NCI-H1930 (cell line): ENCODE results near the gene LUC7L.
"Not testable (repeated sequence)": the region's sequence is repeated elsewhere in the genome, so short reads cannot be mapped to it uniquely, and the experiment has no call there.

Experiments
- DNase-seq, 2 experiments: peaks; one replicate each; lab custom pipeline; 2025; lab: John Stamatoyannopoulos, UW

LUC7L gene

DNA sequence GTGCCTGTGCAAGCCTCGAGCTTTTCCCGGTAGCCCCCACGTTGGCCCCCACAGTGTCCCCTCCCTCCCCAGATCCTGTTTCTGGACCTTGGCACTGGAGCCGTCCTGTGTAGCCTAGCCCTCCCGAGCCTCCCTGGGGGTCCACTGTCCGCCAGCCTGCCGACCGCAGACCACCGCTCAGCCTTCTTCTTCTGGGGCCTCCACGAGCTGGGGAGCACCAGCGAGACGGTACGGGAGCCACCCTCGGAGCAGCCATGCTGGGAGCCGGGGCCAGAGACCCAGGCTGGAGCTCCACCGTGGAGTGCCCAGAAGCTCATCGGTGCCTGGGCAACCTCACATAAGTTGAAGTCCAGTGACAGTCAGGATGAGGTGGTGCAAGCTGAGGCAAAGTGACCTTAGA, 34.7 kb upstream of the LUC7L start:
- DNase-seq = no peak

DNA sequence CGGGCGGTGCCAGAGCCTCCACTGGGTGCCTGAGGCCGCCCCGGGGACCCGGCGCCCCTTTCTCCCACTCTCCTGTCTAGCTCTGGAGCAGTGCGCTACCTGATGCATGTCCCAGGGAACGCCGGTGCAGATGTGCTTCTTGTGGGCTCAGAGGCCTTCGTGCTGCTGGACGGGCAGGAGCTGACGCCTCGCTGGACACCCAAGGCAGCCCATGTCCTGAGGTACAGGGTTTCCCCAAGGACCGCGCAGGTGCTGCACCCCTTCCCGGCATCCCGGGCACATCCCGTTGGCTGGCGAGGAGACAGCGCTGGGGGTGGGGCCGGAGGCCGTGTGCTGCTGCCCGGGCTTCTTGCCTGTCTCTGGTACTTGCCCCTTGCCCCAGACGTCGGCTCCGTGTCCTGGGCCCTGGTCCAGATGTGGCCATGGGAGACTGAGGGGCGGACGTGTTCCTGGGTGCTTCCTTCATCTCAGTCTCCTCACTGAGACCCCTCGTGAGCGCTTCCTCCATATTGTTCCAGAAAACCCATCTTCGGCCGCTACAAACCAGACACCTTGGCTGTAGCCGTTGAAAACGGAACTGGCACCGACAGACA, 34.0 kb upstream of the LUC7L start:
- DNase-seq = no peak

DNA sequence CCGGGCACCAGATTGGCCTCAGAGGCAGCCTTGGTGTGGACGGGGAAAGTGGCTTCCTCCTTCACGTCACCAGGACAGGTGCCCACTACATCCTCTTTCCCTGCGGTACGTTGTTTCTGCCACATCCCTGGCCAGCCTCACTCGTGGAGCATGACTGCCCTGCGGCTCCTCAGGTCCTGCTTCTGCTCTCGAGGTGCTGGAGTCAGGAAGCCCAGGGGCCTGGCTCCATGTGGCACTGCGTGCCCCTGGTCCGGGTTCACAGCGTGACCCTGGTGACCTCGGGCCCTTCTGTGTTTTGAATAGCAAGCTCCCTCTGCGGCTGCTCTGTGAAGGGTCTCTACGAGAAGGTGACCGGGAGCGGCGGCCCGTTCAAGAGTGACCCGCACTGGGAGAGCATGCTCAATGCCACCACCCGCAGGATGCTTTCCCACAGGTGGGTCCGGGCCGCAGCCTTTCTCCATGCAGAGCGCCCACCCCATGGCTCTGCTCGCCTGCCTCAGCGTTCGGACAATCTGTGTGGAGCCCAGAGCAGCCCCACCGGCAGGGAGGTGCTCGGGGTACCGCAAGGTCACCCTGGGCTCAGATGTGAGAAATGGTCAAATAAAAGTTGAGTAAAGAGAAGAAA, 33.0 kb upstream of the LUC7L start:
- DNase-seq = no peak

DNA sequence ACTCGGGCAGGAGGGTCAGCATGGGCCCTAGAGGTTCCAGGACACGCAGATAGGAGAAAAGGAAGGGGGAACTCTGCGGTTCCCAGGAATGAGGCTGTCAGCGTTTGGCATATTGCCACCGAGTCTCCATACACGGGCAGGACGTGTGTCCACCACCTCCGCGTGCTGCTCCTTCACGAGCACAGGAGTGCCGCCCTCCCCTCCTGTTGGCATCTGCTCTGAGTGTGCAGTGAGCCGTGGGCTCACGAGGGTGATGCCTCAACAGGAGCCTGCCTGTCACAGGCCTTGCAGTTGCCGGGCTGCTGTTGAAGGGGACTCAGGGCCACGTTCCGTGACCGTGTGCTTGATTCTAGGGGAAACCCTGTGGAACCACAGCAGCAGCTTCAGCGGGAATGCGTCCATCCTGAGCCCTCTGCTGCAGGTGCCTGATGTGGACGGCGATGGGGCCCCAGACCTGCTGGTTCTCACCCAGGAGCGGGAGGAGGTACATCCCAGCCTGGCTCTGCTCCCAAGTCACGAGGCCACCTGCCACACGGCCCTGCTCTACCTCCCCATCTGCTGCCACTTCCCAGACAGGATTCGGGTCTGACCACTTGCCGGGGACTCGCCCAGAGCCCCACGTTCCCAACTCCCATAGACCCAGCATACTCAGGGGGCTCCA, 31.9 kb upstream of the LUC7L start:
- no peak for DNase-seq

DNA sequence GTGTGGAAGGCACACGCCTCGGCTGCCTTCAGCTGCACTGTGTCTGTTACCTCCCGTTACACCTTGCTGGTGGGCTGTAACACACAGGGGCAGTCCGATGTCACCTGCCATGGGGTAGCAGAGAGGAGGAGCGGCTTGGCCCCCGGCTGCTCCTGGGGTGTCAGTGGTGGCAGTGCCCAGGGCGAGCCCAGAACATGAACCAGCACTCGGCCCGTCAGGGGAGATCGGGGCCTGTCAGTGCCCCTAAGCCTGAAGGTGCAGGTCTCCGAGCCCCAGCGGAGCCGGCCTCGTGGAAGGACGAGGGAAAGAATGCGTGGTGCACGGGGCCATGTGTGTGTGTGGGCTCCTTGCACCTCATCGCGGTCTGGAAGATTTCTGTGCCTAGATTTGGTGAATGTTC, 31.1 kb upstream of the LUC7L start:
- no peak for DNase-seq

DNA sequence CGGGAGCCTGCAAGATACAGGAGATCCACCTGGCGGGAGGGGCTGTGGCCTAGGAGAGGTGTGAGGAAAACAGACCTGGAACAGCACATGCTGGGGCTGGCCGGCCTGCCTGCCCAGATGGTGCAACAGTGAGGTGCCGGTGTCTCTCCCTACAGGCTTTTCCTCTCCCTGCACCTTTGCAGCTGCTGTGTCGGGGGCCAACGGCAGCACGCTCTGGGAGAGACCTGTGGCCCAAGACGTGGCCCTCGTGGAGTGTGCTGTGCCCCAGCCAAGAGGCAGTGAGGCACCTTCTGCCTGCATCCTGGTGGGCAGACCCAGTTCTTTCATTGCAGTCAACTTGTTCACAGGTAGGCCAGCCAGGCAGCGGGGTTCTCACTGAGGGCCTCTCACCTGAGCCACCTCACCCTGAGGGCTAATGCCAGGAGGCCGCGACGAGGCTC, 30.6 kb upstream of the LUC7L start:
- no peak for DNase-seq

DNA sequence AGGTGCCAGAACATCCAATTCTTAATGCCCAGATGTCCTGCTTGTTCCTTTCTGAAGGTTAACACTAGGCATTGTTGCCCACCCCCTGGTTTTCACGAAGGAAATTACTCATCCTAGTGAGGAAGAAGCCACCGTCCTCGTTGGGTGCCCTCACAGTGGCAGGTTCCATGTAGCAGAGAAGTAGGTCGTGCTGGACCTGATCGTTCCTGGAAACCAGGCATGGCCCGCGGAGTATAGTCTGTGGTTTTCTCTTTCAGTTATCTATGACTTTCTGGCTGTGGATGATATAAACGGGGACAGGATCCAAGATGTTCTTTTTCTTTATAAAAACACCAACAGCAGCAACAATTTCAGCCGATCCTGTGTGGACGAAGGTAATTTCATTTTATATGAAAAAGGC, 30.0 kb upstream of the LUC7L start:
- DNase-seq = no peak

DNA sequence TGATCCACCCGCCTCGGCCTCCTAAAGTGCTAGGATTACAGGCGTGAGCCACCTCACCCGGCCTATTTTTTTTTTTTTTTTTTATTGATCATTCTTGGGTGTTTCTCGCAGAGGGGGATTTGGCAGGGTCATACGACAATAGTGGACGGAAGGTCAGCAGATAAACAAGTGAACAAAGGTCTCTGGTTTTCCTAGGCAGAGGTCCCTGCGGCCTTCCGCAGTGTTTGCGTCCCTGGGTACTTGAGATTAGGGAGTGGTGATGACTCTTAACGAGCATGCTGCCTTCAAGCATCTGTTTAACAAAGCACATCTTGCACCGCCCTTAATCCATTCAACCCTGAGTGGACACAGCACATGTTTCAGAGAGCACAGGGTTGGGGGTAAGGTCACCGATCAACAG, 28.8 kb upstream of the LUC7L start:
- not testable (repeated sequence) for DNase-seq

DNA sequence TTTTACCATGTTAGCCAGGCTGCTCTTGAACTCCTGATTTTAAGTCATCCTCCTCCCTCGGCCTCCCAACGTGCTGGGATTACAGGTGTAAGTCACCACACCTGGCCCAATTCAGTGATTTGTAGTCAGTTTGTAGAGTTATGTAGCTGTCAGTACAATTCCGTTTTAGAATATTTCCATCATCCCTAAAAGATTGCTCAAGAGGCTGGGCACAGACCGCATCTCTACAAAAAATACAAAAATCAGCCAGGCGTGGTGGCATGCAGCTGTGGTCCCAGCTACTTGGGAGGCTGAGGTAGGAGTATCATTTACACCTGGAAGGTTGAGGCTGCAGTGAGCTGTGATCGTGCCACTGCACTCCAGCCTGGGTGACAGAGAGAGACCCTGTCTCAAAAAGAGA, 25.9 kb upstream of the LUC7L start:
- no peak for DNase-seq

DNA sequence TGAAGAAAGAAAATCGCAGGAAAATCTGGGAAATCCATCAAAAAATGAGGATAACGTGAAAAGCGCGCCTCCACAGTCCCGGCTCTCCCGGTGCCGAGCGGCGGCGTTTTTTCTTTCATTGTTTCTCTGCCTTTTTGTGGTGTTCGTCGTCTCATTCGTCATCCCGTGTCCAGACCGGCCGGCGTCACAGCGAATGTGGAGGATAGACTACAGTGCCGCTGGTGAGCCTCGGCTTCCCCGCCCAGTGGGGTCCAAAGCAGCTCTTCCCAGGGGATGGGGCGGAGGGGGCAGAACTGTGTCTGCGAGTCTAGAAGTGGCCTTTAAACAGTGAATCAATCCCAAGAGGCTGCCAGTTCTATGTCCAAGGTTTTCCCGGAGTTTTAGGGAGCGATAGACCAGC, 25.2 kb upstream of the LUC7L start:
- no peak for DNase-seq

DNA sequence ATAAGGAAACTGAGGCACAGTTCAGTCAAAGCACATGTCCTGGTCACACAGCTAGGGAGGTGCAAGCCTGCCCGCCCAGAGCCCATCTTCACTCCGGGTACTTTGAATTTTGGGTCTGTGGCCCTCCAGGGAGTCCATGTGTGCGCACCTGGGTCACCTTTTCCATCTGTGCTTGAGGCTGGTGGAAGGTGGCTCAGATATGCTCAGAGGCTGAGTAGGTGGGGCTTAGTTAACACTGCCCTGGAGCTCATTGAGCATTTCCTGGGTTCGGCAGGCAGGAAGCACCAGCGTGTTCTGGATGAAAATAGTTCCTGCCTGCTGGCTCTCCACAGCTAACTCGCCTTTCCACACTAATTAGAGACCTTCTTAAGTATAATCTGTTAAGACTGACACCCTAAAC, 24.6 kb upstream of the LUC7L start:
- DNase-seq = no peak

DNA sequence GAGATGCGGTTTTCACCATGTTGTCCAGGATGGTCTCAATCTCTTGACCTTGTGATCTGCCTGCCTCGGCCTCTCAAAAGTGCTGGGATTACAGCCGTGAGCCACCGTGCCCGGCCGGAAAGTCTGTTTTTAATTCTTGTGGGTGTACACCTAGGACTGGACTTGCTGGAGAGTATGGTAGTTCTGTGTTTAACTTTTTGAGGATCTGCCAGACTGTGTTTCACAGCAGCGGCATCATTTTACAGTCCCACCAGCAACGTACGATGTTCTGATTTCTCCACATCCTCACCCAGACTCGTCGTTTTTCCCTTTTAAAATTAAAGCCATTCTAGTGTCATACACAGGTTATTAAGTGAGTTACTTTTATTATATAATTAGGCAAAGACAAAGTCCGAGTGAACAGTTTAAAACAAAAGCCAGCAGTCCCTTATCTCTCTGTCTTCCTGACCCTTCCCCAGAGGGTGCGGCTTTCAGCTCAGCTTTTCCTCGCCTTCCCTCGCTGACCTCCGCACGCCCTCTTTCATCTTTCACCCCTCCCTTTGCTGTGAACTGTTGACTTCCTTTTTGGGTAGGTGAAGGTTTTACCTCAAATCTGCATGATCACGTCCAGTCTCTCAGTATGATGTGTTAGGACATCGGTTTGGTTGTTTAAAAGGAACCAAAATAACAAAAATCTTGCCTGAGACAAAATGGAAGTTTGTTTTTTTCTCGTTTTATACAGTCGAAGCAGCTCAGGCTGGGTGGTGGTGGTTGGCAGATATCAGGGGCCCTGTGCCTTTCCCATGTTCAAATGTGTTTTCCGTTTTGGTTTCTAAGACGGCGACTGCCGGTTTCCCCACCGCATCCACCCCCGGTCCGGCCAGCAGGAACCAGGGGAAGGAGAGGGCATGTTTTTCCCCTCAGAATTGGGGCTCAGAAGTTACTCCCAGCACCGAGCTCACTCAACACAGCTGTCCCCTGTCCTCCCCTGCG, 23.4 kb upstream of the LUC7L start:
- no peak for DNase-seq

DNA sequence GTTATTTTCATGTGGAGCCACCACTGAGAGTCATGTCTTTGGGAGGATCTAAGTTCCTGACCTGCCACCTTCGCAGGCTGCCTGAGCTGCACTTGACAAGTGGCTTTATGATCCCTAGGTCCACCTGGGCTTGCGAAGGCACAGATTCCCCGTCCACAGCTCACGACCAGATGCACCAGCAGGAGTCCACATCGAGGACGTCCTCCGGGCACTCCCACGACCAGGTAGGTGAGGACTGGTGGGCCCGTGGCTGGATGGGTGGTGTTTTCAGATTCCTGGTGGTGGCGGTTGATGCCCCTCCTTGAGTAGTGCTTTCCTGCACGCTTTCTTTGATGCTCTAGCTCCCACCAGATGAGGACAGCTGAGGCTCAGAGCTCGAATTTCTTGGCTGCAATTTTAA, 20.2 kb upstream of the LUC7L start:
- DNase-seq = no peak

DNA sequence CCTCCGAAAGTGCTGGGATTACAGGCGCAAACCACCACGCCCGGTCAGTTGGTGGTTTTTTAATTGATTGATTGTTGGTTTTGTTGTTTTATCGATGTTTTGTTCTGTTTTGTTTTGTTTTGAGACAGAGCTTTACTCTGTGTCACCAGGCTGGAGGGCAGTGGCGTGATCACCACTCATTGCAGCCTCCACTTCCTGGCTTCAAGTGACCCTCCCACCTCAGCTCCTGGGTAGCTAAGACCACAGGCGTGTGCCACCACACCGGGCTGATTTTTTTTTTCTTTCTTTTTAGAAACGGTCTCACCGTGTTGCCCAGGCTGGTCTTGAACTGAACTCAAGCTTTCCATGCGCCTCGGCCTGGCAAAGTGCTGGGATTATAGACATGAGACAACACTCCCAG, 17.8 kb upstream of the LUC7L start:
- no peak for DNase-seq

DNA sequence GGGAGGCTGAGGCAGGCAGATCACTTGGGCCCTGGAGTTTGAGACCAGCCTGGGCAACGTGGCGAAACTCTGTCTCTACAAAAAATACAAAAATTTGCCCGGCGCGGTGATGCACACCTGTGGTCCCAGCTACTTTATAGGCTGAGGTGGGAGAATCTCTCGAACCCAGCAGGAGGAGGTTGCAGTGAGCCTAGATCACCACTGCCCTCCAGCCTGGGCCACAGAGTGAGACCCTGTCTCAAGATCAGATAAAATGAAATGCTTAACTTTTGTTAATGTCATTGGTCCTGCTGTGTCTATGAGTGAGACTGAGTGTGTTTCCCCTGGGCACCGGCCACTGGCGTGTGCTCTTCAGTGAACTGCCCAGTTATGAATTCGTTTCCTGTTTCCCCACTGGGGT, 15.9 kb upstream of the LUC7L start:
- DNase-seq = no peak

DNA sequence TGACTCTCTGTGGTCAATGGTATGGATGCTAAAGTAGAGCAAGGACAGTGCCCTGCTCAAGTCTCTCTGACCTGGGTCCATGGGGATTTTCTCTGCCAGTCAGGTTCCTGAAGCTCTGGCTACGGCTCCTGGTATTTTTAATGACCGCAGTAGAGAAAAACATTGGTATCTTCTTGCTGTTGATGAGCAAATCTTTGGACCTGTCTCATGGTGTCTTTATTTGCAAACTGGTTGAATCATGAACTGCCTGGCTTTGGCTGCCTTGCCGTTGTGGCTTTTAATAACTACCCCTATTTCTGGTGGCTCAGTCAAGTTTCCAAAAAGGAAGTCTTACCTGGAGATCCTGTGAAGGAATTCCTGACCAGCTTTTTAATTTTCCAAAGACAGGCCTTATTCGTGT, 14.1 kb upstream of the LUC7L start:
- no peak for DNase-seq

DNA sequence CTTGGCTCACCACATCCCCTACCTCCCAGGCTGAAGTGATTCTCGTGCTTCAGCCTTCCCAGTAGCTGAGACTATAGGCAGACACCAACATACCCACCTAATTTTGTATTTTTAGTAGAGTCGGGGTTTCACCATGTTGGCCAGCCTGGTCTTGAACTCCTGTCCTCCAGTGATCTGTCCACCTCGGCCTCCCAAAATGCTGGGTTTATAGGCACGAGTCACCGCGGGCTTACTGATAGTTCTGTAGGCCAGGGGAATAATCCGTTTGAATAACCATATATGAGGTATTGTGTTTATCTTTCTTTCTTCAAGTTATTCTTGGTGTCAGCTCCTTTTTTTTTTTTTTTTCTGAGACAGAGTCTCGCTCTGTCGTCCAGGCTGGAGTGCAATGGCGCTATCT, 13.0 kb upstream of the LUC7L start:
- no peak for DNase-seq

DNA sequence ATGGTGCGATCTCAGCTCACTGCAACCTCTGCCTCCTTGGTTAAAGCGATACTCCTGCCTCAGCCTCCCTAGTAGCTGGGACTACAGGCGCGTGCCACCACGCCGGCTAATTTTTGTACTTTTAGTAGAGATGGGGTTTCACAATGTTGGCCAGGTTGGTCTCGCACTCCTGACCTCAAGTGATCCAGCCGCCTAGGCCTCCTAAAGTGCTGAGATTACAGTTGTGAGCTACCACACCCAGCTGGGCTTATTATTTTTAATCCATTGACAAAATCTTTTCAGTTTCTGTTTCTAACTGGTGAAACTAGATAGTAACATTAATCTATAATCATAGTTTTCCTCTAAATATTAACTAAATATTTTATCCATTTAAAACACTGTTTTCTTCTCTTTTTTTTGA, 11.3 kb upstream of the LUC7L start:
- no peak for DNase-seq

DNA sequence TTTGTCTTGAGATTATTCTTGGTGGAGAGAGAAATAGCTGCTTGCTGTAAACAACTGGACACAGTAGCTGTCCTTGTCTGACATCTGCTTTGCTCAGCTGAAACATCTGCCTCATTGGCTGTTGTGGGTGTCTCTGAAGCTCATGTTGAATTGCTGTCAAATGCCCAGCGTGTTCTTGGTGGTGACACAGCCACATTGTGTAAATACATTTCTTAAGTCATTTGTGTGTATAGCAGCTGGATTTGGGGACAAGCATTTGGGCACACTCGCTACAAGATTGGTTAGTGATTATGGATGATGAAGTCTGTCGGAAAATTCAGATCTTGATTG, 10.7 kb upstream of the LUC7L start:
- no peak for DNase-seq

DNA sequence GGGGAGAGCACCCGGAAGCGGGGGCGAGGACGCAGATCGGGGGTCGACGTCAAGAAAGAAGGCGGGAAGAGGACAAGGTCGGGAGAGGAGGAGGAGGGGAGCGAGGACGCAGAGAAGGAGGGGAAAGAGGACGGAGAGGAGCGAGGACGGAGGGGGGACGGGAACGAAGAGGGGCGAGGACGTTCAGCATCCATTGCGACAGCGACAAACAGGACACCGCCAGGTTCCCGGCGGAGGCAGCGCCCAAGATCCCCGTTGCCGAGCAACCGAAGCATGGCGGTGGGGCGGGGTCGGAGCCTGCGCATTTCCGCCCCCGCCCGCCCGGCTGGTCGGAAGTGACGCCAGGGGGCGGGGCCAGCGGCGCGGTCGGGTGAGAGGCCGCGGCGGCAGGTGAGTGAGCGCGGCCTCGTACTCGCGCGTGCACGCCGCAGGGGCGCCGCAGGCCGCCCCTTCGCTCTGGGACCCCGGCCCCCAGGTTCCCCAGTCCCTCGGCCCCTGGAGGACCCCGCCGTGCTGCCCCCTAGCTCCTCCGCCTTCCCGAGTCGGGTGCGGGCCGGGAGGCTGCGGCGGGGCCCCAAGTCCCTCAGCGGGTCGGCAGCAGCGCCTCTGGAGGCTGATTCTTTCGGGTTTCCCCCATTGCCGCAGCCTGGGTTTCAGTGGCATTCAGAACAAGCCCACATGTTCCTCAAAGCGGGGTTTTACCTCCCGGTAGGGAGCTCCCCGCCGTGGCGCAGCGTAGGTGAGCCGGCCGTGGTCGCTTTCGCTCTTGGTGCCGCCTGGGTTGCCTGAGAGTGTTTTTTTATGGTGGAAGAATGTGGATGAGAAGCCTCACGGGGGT, 5.4 kb upstream of the LUC7L start, which contains the start of gene FAM234A:
FAM234A (plus strand) TSS at position 354 of the 838 bp plus-strand sequence. CDS start 19,593 bp downstream, outside the sequence.
- DNase-seq = peak; percentile 95 to 99

DNA sequence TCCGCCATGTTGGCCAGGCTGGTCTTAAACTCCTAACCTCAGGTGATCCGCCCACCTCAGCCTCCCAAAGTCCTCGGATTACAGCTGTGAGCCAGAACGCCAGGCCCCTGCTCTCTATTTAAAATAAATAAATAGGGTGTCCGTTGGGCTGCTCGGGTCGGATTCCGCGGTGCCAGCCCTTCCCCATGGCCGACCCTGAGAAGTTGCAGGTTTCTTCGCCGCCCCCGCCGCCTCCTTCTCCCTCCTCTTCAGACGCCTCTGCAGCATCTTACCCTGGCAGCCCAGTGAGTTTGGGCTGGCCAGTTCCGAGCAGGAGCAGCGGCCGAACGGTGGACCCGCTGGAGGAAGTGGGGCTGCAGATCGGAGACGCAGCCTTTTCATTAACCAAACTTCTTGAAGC, 1.7 kb upstream of the LUC7L start:
- no peak for DNase-seq

DNA sequence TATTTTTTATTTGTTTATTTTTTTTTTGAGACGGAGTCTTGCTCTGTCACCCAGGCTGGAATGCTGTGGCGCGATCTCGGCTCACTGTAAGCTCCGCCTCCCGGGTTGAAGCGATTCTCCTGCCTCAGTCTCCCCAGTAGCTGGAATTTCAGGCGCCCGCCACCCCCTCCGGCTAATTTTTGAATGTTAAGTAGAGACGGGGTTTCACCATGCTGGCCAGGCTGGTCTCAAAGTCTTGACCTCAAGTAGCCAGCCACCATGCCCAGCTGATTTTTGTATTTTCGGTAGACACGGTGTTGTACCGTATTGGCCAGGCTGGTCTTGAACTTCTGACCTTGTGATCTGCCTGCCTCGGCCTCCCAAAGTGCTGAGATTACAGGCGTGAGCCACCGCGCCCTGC, 1.1 kb upstream of the LUC7L start:
- not testable (repeated sequence) for DNase-seq
